HepG2 (cell line): ENCODE data around the gene ANKRD29. TPM values are rescaled to one million over a fixed set of nuclear protein-coding genes. Genes with fewer than 3 reads are reported as not detected.

Experiments
- CSRNP1 ChIP-seq: sonication (generic); formaldehyde crosslinking; IDR thresholded peaks from 2 replicates; pipeline ENCODE4 v1.8.1; 2023; ENCODE audit warnings: mild to moderate bottlenecking, missing genetic modification reagents
- ELF1 ChIP-seq: sonication (generic); formaldehyde crosslinking; IDR thresholded peaks from 2 replicates; pipeline ENCODE4 v1.4.0; 2020; ENCODE audit warnings: missing genetic modification reagents
- KDM2A ChIP-seq: sonication (generic); formaldehyde crosslinking; IDR thresholded peaks from 2 replicates; pipeline ENCODE4 v1.4.0; 2020; ENCODE audit warnings: low read depth, missing genetic modification reagents, borderline replicate concordance
- KLF13 ChIP-seq: sonication (generic); formaldehyde crosslinking; IDR thresholded peaks from 2 replicates; pipeline ENCODE4 v1.4.0; 2020; ENCODE audit warnings: mild to moderate bottlenecking, missing genetic modification reagents
- KLF16 ChIP-seq, 2 experiments: sonication (generic) in 1 of 2; formaldehyde crosslinking in 1 of 2; IDR thresholded peaks; 2 replicates each; pipeline versions ENCODE4 v1.6.1 to v1.8.0; 2016 to 2023; ENCODE audit warnings: missing genetic modification reagents in 2 of 2, missing compliant biosample characterization in 1 of 2
- MTF1 ChIP-seq: sonication (generic); formaldehyde crosslinking; IDR thresholded peaks from 2 replicates; pipeline ENCODE4 v1.5.0; 2020; ENCODE audit warnings: missing genetic modification reagents
- NR3C1 ChIP-seq: sonication (generic); formaldehyde crosslinking; IDR thresholded peaks from 2 replicates; pipeline ENCODE4 v1.4.0; 2020; ENCODE audit warnings: missing genetic modification reagents
- PHF8 ChIP-seq: sonication (generic); formaldehyde crosslinking; IDR thresholded peaks from 2 replicates; pipeline ENCODE4 v1.5.0; 2020; ENCODE audit warnings: missing genetic modification reagents
- RARA ChIP-seq: IDR thresholded peaks from 2 replicates; pipeline ENCODE4 v1.6.1; 2016; ENCODE audit warnings: missing genetic modification reagents, missing compliant biosample characterization
- RBFOX2 ChIP-seq: fragments of 200-400 bp; formaldehyde crosslinking; IDR thresholded peaks from 2 replicates; pipeline ENCODE4 v1.6.1; 2017; ENCODE audit warnings: low read depth, mild to moderate bottlenecking, low read length
- SMAD3 ChIP-seq: sonication (generic); formaldehyde crosslinking; IDR thresholded peaks from 2 replicates; pipeline ENCODE4 v1.4.0; 2020; ENCODE audit warnings: missing genetic modification reagents
- SMYD3 ChIP-seq: sonication (generic); formaldehyde crosslinking; IDR thresholded peaks from 2 replicates; pipeline ENCODE4 v1.8.1; 2023; ENCODE audit warnings: mild to moderate bottlenecking, missing genetic modification reagents
- SRSF4 ChIP-seq: fragments of 200-400 bp; formaldehyde crosslinking; IDR thresholded peaks from one replicate; pipeline ENCODE4 v1.6.1; 2018; ENCODE audit warnings: mild to moderate bottlenecking, low read depth, low read length, moderate library complexity; ENCODE audit not compliant: poor library complexity, severe bottlenecking
- TBX2 ChIP-seq: sonication (generic); formaldehyde crosslinking; IDR thresholded peaks from 2 replicates; pipeline ENCODE4 v1.5.0; 2020; ENCODE audit warnings: missing genetic modification reagents, mild to moderate bottlenecking, borderline replicate concordance
- YEATS4 ChIP-seq: sonication (generic); formaldehyde crosslinking; IDR thresholded peaks from 2 replicates; pipeline ENCODE4 v1.4.0; 2020; ENCODE audit warnings: missing genetic modification reagents, borderline replicate concordance
- ZBTB1 ChIP-seq: sonication (generic); formaldehyde crosslinking; IDR thresholded peaks from 2 replicates; pipeline ENCODE4 v1.4.0; 2020; ENCODE audit warnings: missing genetic modification reagents, borderline replicate concordance
- ZBTB20 ChIP-seq: sonication (generic); formaldehyde crosslinking; IDR thresholded peaks from 2 replicates; pipeline ENCODE4 v1.8.1; 2023; ENCODE audit warnings: missing genetic modification reagents, low read depth, mild to moderate bottlenecking, borderline replicate concordance
- ZFP41 ChIP-seq: sonication (generic); formaldehyde crosslinking; IDR thresholded peaks from 2 replicates; pipeline ENCODE4 v1.4.0; 2020; ENCODE audit warnings: mild to moderate bottlenecking, missing genetic modification reagents, borderline replicate concordance
- ZKSCAN8 ChIP-seq: IDR thresholded peaks from 2 replicates; pipeline ENCODE4 v1.6.1; 2016; ENCODE audit warnings: borderline replicate concordance, missing genetic modification reagents, missing compliant biosample characterization
- ZNF317 ChIP-seq: sonication (generic); formaldehyde crosslinking; IDR thresholded peaks from 2 replicates; pipeline ENCODE4 v1.5.0; 2020; ENCODE audit warnings: mild to moderate bottlenecking, missing genetic modification reagents
- ZNF326 ChIP-seq: sonication (generic); formaldehyde crosslinking; IDR thresholded peaks from 2 replicates; pipeline ENCODE4 v1.4.0; 2020; ENCODE audit warnings: missing genetic modification reagents, borderline replicate concordance
- ZNF510 ChIP-seq: sonication (generic); formaldehyde crosslinking; IDR thresholded peaks from 2 replicates; pipeline ENCODE4 v1.4.0; 2020; ENCODE audit warnings: low read depth, mild to moderate bottlenecking, missing genetic modification reagents
- ZNF674 ChIP-seq: sonication (generic); formaldehyde crosslinking; IDR thresholded peaks from 2 replicates; pipeline ENCODE4 v1.5.0; 2020; ENCODE audit warnings: low read depth, mild to moderate bottlenecking, missing genetic modification reagents
- ZNF782 ChIP-seq: sonication (generic); formaldehyde crosslinking; IDR thresholded peaks from 2 replicates; pipeline ENCODE4 v1.4.0; 2020; ENCODE audit warnings: missing genetic modification reagents, mild to moderate bottlenecking, borderline replicate concordance
- ZNF790 ChIP-seq: sonication (generic); formaldehyde crosslinking; IDR thresholded peaks from 2 replicates; pipeline ENCODE4 v1.8.0; 2022; ENCODE audit warnings: missing genetic modification reagents, mild to moderate bottlenecking, borderline replicate concordance
- ZNF850 ChIP-seq: sonication (generic); formaldehyde crosslinking; conservative IDR thresholded peaks from 2 replicates; pipeline ENCODE4 v1.9.0; 2021; ENCODE audit warnings: mild to moderate bottlenecking, missing genetic modification reagents
- polyA plus RNA-seq, 8 experiments: library from polyadenylated mRNA; depleted of rRNA in 3 of 8; stranded (reverse) in 7 of 8; unstranded in 1 of 8; fragments of >200 nt; fragmentation: Illumina TruSeq in 4 of 8; extraction: Trizol in 4 of 8; gene quantifications; 2 replicates each; pipeline versions ENCODE4 v1.2.1 to v1.2.3, GENCODE V29; 2011 to 2016; ENCODE audit warnings: low read depth in 4 of 8, missing spikeins in 1 of 8, mixed read lengths in 1 of 8; ENCODE audit not compliant: insufficient read depth in 1 of 8
- total RNA-seq, 5 experiments: library from RNA; depleted of rRNA; stranded (reverse); fragments of >200 nt; fragmentation: Illumina TruSeq; extraction: Trizol; gene quantifications; 2 replicates each; pipeline ENCODE4 v1.2.3, GENCODE V29; 2016; ENCODE audit warnings: low read depth in 1 of 5
- TF ChIP-seq, protein P1 (sequence below): sonication (generic); formaldehyde crosslinking; IDR thresholded peaks from 2 replicates; pipeline ENCODE4 v1.8.0; 2022; ENCODE audit warnings: mild to moderate bottlenecking, missing genetic modification reagents, borderline replicate concordance
- TF ChIP-seq, protein P2 (sequence below): sonication (generic); formaldehyde crosslinking; IDR thresholded peaks from 2 replicates; pipeline ENCODE4 v1.5.0; 2020; ENCODE audit warnings: mild to moderate bottlenecking, low read depth, missing genetic modification reagents, borderline replicate concordance

ANKRD29 gene
- total and polyA plus RNA-seq, 2 of the 13 experiments (the other 11 are each of a cell fraction or from before 2014, with no cell fraction given), result not detected

DNA sequence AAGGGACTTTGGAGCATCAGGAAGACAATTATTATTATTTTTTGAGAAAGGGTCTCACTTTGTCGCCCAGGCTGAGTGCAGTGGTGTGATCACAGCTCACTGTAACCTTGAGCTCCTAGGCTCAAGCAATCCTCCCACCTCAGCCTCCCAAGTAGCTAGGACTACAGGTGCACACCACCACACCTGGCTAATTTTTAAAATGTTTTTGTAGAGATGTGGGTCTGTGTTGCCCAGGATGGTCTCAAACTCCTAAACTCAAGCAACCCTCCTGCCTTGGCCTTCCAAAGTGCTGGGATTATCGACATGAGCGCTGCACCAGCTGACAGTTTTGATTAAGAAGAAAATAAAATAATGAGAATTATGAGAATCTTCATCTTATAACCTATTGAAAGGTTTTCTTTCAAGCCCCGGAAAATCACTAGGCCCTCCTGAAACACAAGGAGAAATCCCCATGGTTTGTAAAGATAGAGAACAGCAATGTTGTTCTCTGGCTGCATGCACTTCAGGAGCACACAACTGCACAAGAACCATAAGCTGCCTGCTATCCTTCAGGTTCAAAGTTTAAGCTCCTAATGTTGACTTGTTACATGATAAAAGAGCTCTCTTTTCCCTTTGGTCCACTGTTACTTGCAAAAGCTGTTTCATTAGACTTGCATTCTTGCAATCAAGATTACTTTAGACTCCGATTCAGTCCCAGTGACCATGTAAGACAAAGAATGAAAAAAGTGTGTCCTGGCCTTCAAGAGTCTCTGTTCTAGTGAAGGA lies 93.2 kb downstream of the ANKRD29 start (continued):
- TF ChIP-seq CSRNP1 (CRISPR knock-in tag) (no peak), TBX2 (no peak), ZNF782 (CRISPR knock-in tag) (no peak), ZNF850 (CRISPR knock-in tag) (no peak), ZBTB1 (CRISPR knock-in tag) (no peak), ZNF790 (CRISPR knock-in tag) (no peak), SMAD3 (CRISPR knock-in tag) (no peak), ZKSCAN8 (CRISPR knock-in tag) (0 out of 2 replicates have a peak, but pooled peaks have one; percentile 56), PHF8 (no peak), ELF1 (CRISPR knock-in tag) (no peak), ZNF510 (CRISPR knock-in tag) (no peak), KLF16 (CRISPR knock-in tag; IDR thresholded peaks at IDR 0.05) (0 out of 4 replicates have a peak, but pooled peaks of 1 of the 2 experiments have one; percentile 41), ZNF326 (no peak), SRSF4 (no peak), ZBTB20 (CRISPR knock-in tag) (no peak), KLF13 (CRISPR knock-in tag) (no peak), SMYD3 (no peak), ZNF674 (CRISPR knock-in tag) (no peak), ZFP41 (no peak), ZNF317 (CRISPR knock-in tag) (no peak), KDM2A (no peak), RBFOX2 (0 out of 2 replicates have a peak, but pooled peaks have one; percentile 23), YEATS4 (CRISPR knock-in tag) (0 out of 2 replicates have a peak, but pooled peaks have one; percentile 37), RARA (peak; percentile 71), MTF1 (no peak), NR3C1 (CRISPR knock-in tag) (no peak)
- TF ChIP-seq, protein P1, sequence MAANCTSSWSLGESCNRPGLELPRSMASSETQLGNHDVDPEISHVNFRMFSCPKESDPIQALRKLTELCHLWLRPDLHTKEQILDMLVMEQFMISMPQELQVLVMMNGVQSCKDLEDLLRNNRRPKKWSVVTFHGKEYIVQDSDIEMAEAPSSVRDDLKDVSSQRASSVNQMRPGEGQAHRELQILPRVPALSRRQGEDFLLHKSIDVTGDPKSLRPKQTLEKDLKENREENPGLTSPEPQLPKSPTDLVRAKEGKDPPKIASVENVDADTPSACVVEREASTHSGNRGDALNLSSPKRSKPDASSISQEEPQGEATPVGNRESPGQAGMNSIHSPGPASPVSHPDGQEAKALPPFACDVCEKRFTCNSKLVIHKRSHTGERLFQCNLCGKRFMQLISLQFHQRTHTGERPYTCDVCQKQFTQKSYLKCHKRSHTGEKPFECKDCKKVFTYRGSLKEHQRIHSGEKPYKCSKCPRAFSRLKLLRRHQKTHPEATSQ (CRISPR knock-in tag), result no peak
- TF ChIP-seq, protein P2, sequence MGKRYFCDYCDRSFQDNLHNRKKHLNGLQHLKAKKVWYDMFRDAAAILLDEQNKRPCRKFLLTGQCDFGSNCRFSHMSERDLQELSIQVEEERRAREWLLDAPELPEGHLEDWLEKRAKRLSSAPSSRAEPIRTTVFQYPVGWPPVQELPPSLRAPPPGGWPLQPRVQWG, result no peak
